ENCODE results near the gene VCX3A. TPM values are rescaled to one million over a fixed set of nuclear protein-coding genes. Genes with fewer than 3 reads are reported as not detected.

The VCX3A gene
- total and polyA plus RNA-seq, 4 donors: not detected

GRCh38 chrX:6568031-6568430, 33.1 kb upstream of the VCX3A start:
- Histone ChIP-seq H3K9me3 (ENCODE audit: control insufficient read depth in 4 of 4, low read length in 3 of 4) (no peaks in the 10 kb centered on the region), H3K9ac (ENCODE audit: low read depth in 1 of 2, low read length in 2 of 2) (no peak overlapping the region), H3K4me3 (ENCODE audit: low read depth in 1 of 3, low read length in 3 of 3) (no peak overlapping the region), H3K27ac (ENCODE audit: low read depth in 1 of 2, low read length in 2 of 2) (no peak overlapping the region), H3K36me3 (ENCODE audit: control insufficient read depth in 4 of 4, insufficient read depth in 3 of 4, low read depth in 1 of 4, low read length in 3 of 4) (no peaks in the 10 kb centered on the region), H3K27me3 (ENCODE audit: control insufficient read depth in 4 of 4, insufficient read depth in 4 of 4, low read length in 3 of 4) (no peaks in the 10 kb centered on the region), H3K4me1 (ENCODE audit: control insufficient read depth in 4 of 4, insufficient read depth in 4 of 4, low read length in 3 of 4) (no peaks in the 10 kb centered on the region)
- DNase-seq (ENCODE audit: low spot score): no peak
- TF ChIP-seq FOXA1 (IDR thresholded peaks at IDR 0.05) (no peak), EGR1 (IDR thresholded peaks at IDR 0.05; ENCODE audit: low read depth in 2 of 2) (no peak), HNF4A (conservative IDR thresholded peaks at IDR 0.05) (no peak), NR2F2 (IDR thresholded peaks at IDR 0.05) (no peak), CTCF (IDR thresholded peaks at IDR 0.05; ENCODE audit: low read depth, low read length, missing input control) (no peak), GABPA (IDR thresholded peaks at IDR 0.05 in 1 of 2, conservative IDR thresholded peaks at IDR 0.05 in 1 of 2) (no peak), SP1 (IDR thresholded peaks at IDR 0.05) (no peak), ATF3 (IDR thresholded peaks at IDR 0.05) (no peak), ZBTB33 (IDR thresholded peaks at IDR 0.05) (no peak), RAD21 (IDR thresholded peaks at IDR 0.05) (no peak), YY1 (IDR thresholded peaks at IDR 0.05) (no peak), MAX (IDR thresholded peaks at IDR 0.05) (no peak), REST (IDR thresholded peaks at IDR 0.05) (no peak), RXRA (IDR thresholded peaks at IDR 0.05) (no peak), JUND (IDR thresholded peaks at IDR 0.05) (no peak), TAF1 (conservative IDR thresholded peaks at IDR 0.05) (no peak)
- WGBS: 83% methylated on average over 3 of the region's 3 CpGs

- TF ChIP-seq ATF3 (IDR thresholded peaks at IDR 0.05): no peak
- TF ChIP-seq ZBTB33 (IDR thresholded peaks at IDR 0.05): no peak
- no peak for TF ChIP-seq GABPA (IDR thresholded peaks at IDR 0.05 in 1 of 2, conservative IDR thresholded peaks at IDR 0.05 in 1 of 2)
- TF ChIP-seq RXRA (IDR thresholded peaks at IDR 0.05): no peak
- no peak for TF ChIP-seq YY1 (IDR thresholded peaks at IDR 0.05)
- no peak for TF ChIP-seq RAD21 (IDR thresholded peaks at IDR 0.05)
- TF ChIP-seq FOXA1 (IDR thresholded peaks at IDR 0.05): no peak
- no peak for TF ChIP-seq NR2F2 (IDR thresholded peaks at IDR 0.05)
- no peak for TF ChIP-seq SP1 (IDR thresholded peaks at IDR 0.05)
- no peak for TF ChIP-seq FOXA2 (IDR thresholded peaks at IDR 0.05)
- no peak for TF ChIP-seq HNF4G (IDR thresholded peaks at IDR 0.05)
- TF ChIP-seq TAF1 (conservative IDR thresholded peaks at IDR 0.05): no peak
- Histone ChIP-seq H3K27ac (ENCODE audit: low read depth in 1 of 2, low read length in 2 of 2) (no peak overlapping the region), H3K9ac (ENCODE audit: low read depth in 1 of 2, low read length in 2 of 2) (no peak overlapping the region), H3K4me1 (ENCODE audit: control insufficient read depth in 4 of 4, insufficient read depth in 4 of 4, low read length in 3 of 4) (peaks cover 0 to 8% (median 5%) of the 10 kb centered on the region in 4 donors), H3K36me3 (ENCODE audit: control insufficient read depth in 4 of 4, insufficient read depth in 3 of 4, low read depth in 1 of 4, low read length in 3 of 4) (no peaks in the 10 kb centered on the region), H3K27me3 (ENCODE audit: control insufficient read depth in 4 of 4, insufficient read depth in 4 of 4, low read length in 3 of 4) (no peaks in the 10 kb centered on the region), H3K9me3 (ENCODE audit: control insufficient read depth in 4 of 4, low read length in 3 of 4) (no peaks in the 10 kb centered on the region), H3K4me3 (ENCODE audit: low read depth in 1 of 3, low read length in 3 of 3) (no peak overlapping the region)
- DNase-seq (ENCODE audit: low spot score): no peak
- WGBS: 93% methylated on average over 5 of the region's 5 CpGs
Measured at GRCh38 chrX:6558979-6559378, 24.1 kb upstream of the VCX3A start.
